A673 (cell line): ENCODE data around the gene SPACA6. TPM values are rescaled to one million over a fixed set of nuclear protein-coding genes. Genes with fewer than 3 reads are reported as not detected.

ENCODE experiments used
- BruUV-seq: library from RNA; stranded (reverse); fragments of 400-500 nt; replicated peaks from 2 replicates; lab custom pipeline; 2021; lab: Mats Ljungman, UMichigan
- CTCF ChIA-PET: fragments of 300-600 bp; sonication (Branson Sonifier 250); formaldehyde crosslinking; loops from one replicate; lab custom pipeline; 2022; ENCODE audit warnings: antibody characterized with exemption; lab: Charles Lee
- POLR2A ChIA-PET: fragments of 300-600 bp; sonication (Branson Sonifier 250); formaldehyde crosslinking; loops from one replicate; lab custom pipeline; 2022; ENCODE audit warnings: antibody characterized with exemption; ENCODE audit not compliant: low non-redundant PET; lab: Charles Lee
- DNase-seq: peaks from one replicate; pipeline ENCODE4 v3.0.0-alpha.2; 2015; ENCODE audit warnings: low spot score
- H3K27ac ChIP-seq: fragments of 200-600 bp; sonication (generic); 2 replicates; pipeline ENCODE4 v1.5.1; 2016; ENCODE audit warnings: mixed run types, low read depth, mild to moderate bottlenecking, mixed read lengths, antibody characterized with exemption, low read length; ENCODE audit not compliant: poor library complexity, severe bottlenecking
- H3K27me3 ChIP-seq: fragments of 200-600 bp; sonication (generic); replicated peaks from 2 replicates; pipeline ENCODE4 v1.6.1; 2017; ENCODE audit warnings: mixed run types, low read depth, mild to moderate bottlenecking, mixed read lengths, antibody characterized with exemption, low read length; ENCODE audit not compliant: insufficient read depth, poor library complexity
- H3K36me3 ChIP-seq: fragments of 200-600 bp; sonication (generic); 2 replicates; pipeline ENCODE4 v1.6.1; 2016; ENCODE audit warnings: mixed run types, mild to moderate bottlenecking, mixed read lengths, antibody characterized with exemption, low read length; ENCODE audit not compliant: insufficient read depth, poor library complexity, severe bottlenecking
- H3K4me1 ChIP-seq: fragments of 200-600 bp; sonication (generic); 2 replicates; pipeline ENCODE4 v1.6.1; 2017; ENCODE audit warnings: mixed run types, mild to moderate bottlenecking, mixed read lengths, antibody characterized with exemption, low read length; ENCODE audit not compliant: insufficient read depth, poor library complexity, severe bottlenecking
- H3K4me3 ChIP-seq: fragments of 200-600 bp; sonication (generic); 2 replicates; pipeline ENCODE4 v1.5.1; 2016; ENCODE audit warnings: low read depth, mixed run types, mild to moderate bottlenecking, mixed read lengths, low read length; ENCODE audit not compliant: poor library complexity, severe bottlenecking
- H3K9me3 ChIP-seq: fragments of 200-600 bp; sonication (generic); 2 replicates; pipeline ENCODE4 v1.6.1; 2016; ENCODE audit warnings: mixed run types, low read depth, mild to moderate bottlenecking, mixed read lengths, antibody characterized with exemption, low read length; ENCODE audit not compliant: poor library complexity, severe bottlenecking
- CTCF ChIP-seq: fragments of 300-800, 200-600 bp; sonication (generic); conservative IDR thresholded peaks from 2 replicates; pipeline ENCODE4 v1.5.1; 2017; ENCODE audit warnings: low read depth, mild to moderate bottlenecking, antibody characterized with exemption, low read length, moderate library complexity, mixed read lengths
- EZH2 ChIP-seq: fragments of 200-600 bp; sonication (generic); IDR thresholded peaks from 2 replicates; pipeline ENCODE4 v1.6.1; 2017; ENCODE audit warnings: borderline replicate concordance, low read depth, mild to moderate bottlenecking, mixed read lengths, antibody characterized with exemption, low read length; ENCODE audit not compliant: poor library complexity, severe bottlenecking
- intact Hi-C: fragments of 100-400 bp; cut with micrococcal nuclease; formaldehyde crosslinking; loops from one replicate; pipeline ENCODE4 v1.10.0; 2022; ENCODE audit not compliant: unreplicated experiment
- total RNA-seq: library from RNA; stranded (reverse); gene quantifications from 2 replicates; pipeline ENCODE4 v1.2.3, GENCODE V29; 2021

The SPACA6 gene
- total RNA-seq, 1 experiment from 2014 or later: 28.6 TPM

- H3K9me3 ChIP-seq: no peaks in the 10 kb centered on the region
- H3K27ac ChIP-seq: no peak overlapping the region
- CTCF ChIA-PET: no interaction called here
- peaks cover 44% of the 10 kb centered on the region for H3K27me3 ChIP-seq
- intact Hi-C loops: no loop called here
- H3K36me3 ChIP-seq: no peaks in the 10 kb centered on the region
- POLR2A ChIA-PET: no interaction called here
- DNase-seq: no peak
- H3K4me1 ChIP-seq: no peaks in the 10 kb centered on the region
- no peak overlapping the region for H3K4me3 ChIP-seq
- BruUV-seq: no TSS peak
- no peak for TF ChIP-seq EZH2
- TF ChIP-seq CTCF: no peak
These were observed 46.5 kb downstream of the SPACA6 start for GRCh38 chr19:51739466-51740213.

- intact Hi-C loops: no loop called here
- Histone ChIP-seq H3K27ac (no peak overlapping the region), H3K27me3 (peaks cover 43% of the 10 kb centered on the region), H3K4me1 (no peaks in the 10 kb centered on the region), H3K36me3 (no peaks in the 10 kb centered on the region), H3K4me3 (no peak overlapping the region), H3K9me3 (no peaks in the 10 kb centered on the region)
- ChIA-PET CTCF (no interaction called here), POLR2A (no interaction called here)
- no peak for TF ChIP-seq CTCF
- no TSS peak for BruUV-seq
- DNase-seq: no peak
These were observed 47.2 kb downstream of the SPACA6 start for GRCh38 chr19:51740356-51740755.

GRCh38 chr19:51742789-51743188, 49.7 kb downstream of the SPACA6 start:
- ChIA-PET POLR2A (no interaction called here), CTCF (interaction anchor here (0.6 kb wide), 1 partner anchor 73 kb away, joined by 6 read pairs; no protein-coding TSS in a partner anchor)
- no peaks in the 10 kb centered on the region for H3K9me3 ChIP-seq
- H3K27me3 ChIP-seq: peaks cover 21% of the 10 kb centered on the region
- intact Hi-C loops: no loop called here
- no TSS peak for BruUV-seq
- no peaks in the 10 kb centered on the region for H3K4me1 ChIP-seq
- no peak for DNase-seq
- no peak overlapping the region for H3K4me3 ChIP-seq
- TF ChIP-seq CTCF (no peak), EZH2 (no peak)
- H3K36me3 ChIP-seq: no peaks in the 10 kb centered on the region
- no peak overlapping the region for H3K27ac ChIP-seq
